Measurements from ENCODE around the gene KRTAP10-6.

The KRTAP10-6 gene

GRCh38 chr21:44567481-44568171 lies 24.7 kb downstream of the KRTAP10-6 start:
- no peak overlapping the region for H3K27ac ChIP-seq (ENCODE audit: low read depth, low read length)
- no peaks in the 10 kb centered on the region for H3K9me2 ChIP-seq (replicated peaks; ENCODE audit: insufficient read depth, low read length)
- no peaks in the 10 kb centered on the region for H3K27me3 ChIP-seq (ENCODE audit: low read length)

GRCh38 chr21:44566403-44566802 lies 25.9 kb downstream of the KRTAP10-6 start:
- no peak overlapping the region for H3K4me2 ChIP-seq (ENCODE audit: low read depth, low read length, poor library complexity, severe bottlenecking)

More at GRCh38 chr21:44567481-44568171, 24.7 kb downstream of the KRTAP10-6 start:
- no peak overlapping the region for H2AFZ ChIP-seq (ENCODE audit: low read depth, low read length, severe bottlenecking)
- H3K4me3 ChIP-seq (ENCODE audit: insufficient read depth, low read length, poor library complexity, severe bottlenecking) = no peak overlapping the region
- no peak for TF ChIP-seq CTCF (IDR thresholded peaks at IDR 0.05; ENCODE audit: insufficient read depth, low read length, poor library complexity, severe bottlenecking)
- TF ChIP-seq EZH2phosphoT487 (conservative IDR thresholded peaks at IDR 0.05; ENCODE audit: low read length) = no peak
- no peaks in the 10 kb centered on the region for H3K9me3 ChIP-seq (ENCODE audit: insufficient read depth, low read length)
- no peaks in the 10 kb centered on the region for H3K36me3 ChIP-seq (ENCODE audit: low read length)
- H3F3A ChIP-seq (ENCODE audit: insufficient read depth) = no peaks in the 10 kb centered on the region
- H3K4me2 ChIP-seq (ENCODE audit: low read depth, low read length, poor library complexity, severe bottlenecking) = no peak overlapping the region
- H4K20me1 ChIP-seq (ENCODE audit: low read depth, low read length) = no peaks in the 10 kb centered on the region
- H3K79me2 ChIP-seq (ENCODE audit: insufficient read depth, low read length) = no peaks in the 10 kb centered on the region
- H3K9ac ChIP-seq (ENCODE audit: low read length) = no peak overlapping the region

GRCh38 chr21:44564886-44565598 lies 27.3 kb downstream of the KRTAP10-6 start:
- H3K27me3 ChIP-seq (ENCODE audit: low read length) = no peaks in the 10 kb centered on the region
- no peaks in the 10 kb centered on the region for H3K79me2 ChIP-seq (ENCODE audit: insufficient read depth, low read length)
- no peak overlapping the region for H3K4me2 ChIP-seq (ENCODE audit: low read depth, low read length, poor library complexity, severe bottlenecking)
- no peak overlapping the region for H3K27ac ChIP-seq (ENCODE audit: low read depth, low read length)
- H3K9me3 ChIP-seq (ENCODE audit: insufficient read depth, low read length) = no peaks in the 10 kb centered on the region
- no peak overlapping the region for H3K9ac ChIP-seq (ENCODE audit: low read length)
- no peaks in the 10 kb centered on the region for H3F3A ChIP-seq (ENCODE audit: insufficient read depth)
- no peak overlapping the region for H2AFZ ChIP-seq (ENCODE audit: low read depth, low read length, severe bottlenecking)
- no peaks in the 10 kb centered on the region for H3K9me2 ChIP-seq (replicated peaks; ENCODE audit: insufficient read depth, low read length)
- no peaks in the 10 kb centered on the region for H4K20me1 ChIP-seq (ENCODE audit: low read depth, low read length)
- no peaks in the 10 kb centered on the region for H3K36me3 ChIP-seq (ENCODE audit: low read length)
- H3K4me3 ChIP-seq (ENCODE audit: insufficient read depth, low read length, poor library complexity, severe bottlenecking) = no peak overlapping the region
- no peak for TF ChIP-seq EZH2phosphoT487 (conservative IDR thresholded peaks at IDR 0.05; ENCODE audit: low read length)

More at GRCh38 chr21:44566403-44566802, 25.9 kb downstream of the KRTAP10-6 start:
- H3K9ac ChIP-seq (ENCODE audit: low read length) = no peak overlapping the region
- no peaks in the 10 kb centered on the region for H4K20me1 ChIP-seq (ENCODE audit: low read depth, low read length)
- no peaks in the 10 kb centered on the region for H3K9me3 ChIP-seq (ENCODE audit: insufficient read depth, low read length)
- no peaks in the 10 kb centered on the region for H3K79me2 ChIP-seq (ENCODE audit: insufficient read depth, low read length)
- no peak overlapping the region for H3K4me3 ChIP-seq (ENCODE audit: insufficient read depth, low read length, poor library complexity, severe bottlenecking)
- no peak overlapping the region for H2AFZ ChIP-seq (ENCODE audit: low read depth, low read length, severe bottlenecking)
- TF ChIP-seq CTCF (IDR thresholded peaks at IDR 0.05; ENCODE audit: insufficient read depth, low read length, poor library complexity, severe bottlenecking) (no peak), EZH2phosphoT487 (conservative IDR thresholded peaks at IDR 0.05; ENCODE audit: low read length) (no peak)
- no peak overlapping the region for H3K27ac ChIP-seq (ENCODE audit: low read depth, low read length)
- H3K27me3 ChIP-seq (ENCODE audit: low read length) = no peaks in the 10 kb centered on the region
- H3F3A ChIP-seq (ENCODE audit: insufficient read depth) = no peaks in the 10 kb centered on the region
- no peaks in the 10 kb centered on the region for H3K36me3 ChIP-seq (ENCODE audit: low read length)
- no peaks in the 10 kb centered on the region for H3K9me2 ChIP-seq (replicated peaks; ENCODE audit: insufficient read depth, low read length)

DNA sequence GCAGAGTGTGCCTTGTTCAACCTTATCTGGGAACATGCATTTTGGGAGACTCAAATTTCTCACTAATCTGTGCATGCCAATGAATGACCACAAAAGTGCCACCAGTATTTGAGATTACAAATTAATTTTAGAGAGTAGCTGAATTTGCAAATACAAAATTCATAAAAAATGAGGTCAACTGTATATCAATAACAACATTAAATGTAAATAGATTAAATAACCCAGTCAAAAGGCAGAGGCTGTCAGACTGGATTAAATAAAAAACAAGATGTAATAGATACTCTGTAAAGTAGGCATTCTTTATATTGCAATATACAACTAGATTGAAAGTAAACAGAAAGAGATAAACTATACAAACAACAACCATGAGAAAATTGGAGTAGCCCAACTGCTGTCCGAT lies 28.2 kb downstream of the KRTAP10-6 start:
- Histone ChIP-seq H3K4me2 (ENCODE audit: low read depth, low read length, poor library complexity, severe bottlenecking) (no peak overlapping the region), H3K9ac (ENCODE audit: low read length) (no peak overlapping the region), H3F3A (ENCODE audit: insufficient read depth) (no peaks in the 10 kb centered on the region), H3K4me3 (ENCODE audit: insufficient read depth, low read length, poor library complexity, severe bottlenecking) (no peak overlapping the region), H2AFZ (ENCODE audit: low read depth, low read length, severe bottlenecking) (no peak overlapping the region), H3K27ac (ENCODE audit: low read depth, low read length) (no peak overlapping the region), H4K20me1 (ENCODE audit: low read depth, low read length) (no peaks in the 10 kb centered on the region), H3K79me2 (ENCODE audit: insufficient read depth, low read length) (no peaks in the 10 kb centered on the region), H3K36me3 (ENCODE audit: low read length) (no peaks in the 10 kb centered on the region), H3K9me3 (ENCODE audit: insufficient read depth, low read length) (no peaks in the 10 kb centered on the region), H3K9me2 (replicated peaks; ENCODE audit: insufficient read depth, low read length) (no peaks in the 10 kb centered on the region), H3K27me3 (ENCODE audit: low read length) (no peaks in the 10 kb centered on the region)
- TF ChIP-seq CTCF (IDR thresholded peaks at IDR 0.05; ENCODE audit: insufficient read depth, low read length, poor library complexity, severe bottlenecking) (no peak), EZH2phosphoT487 (conservative IDR thresholded peaks at IDR 0.05; ENCODE audit: low read length) (no peak)
